ENCODE measurements around the gene TMEM131.

Gene TMEM131

GRCh38 chr2:97805776-97806175 lies 190.0 kb downstream of the TMEM131 start:
- H3K4me3 ChIP-seq (ENCODE audit: low read depth, low read length) = no peak overlapping the region
- no peaks in the 10 kb centered on the region for H3K36me3 ChIP-seq
- H3K27me3 ChIP-seq = no peaks in the 10 kb centered on the region
- TF ChIP-seq CTCF (IDR thresholded peaks at IDR 0.05; ENCODE audit: low read depth, low read length) = no peak
- H3K9me3 ChIP-seq = no peaks in the 10 kb centered on the region
- DNase-seq = no peak
- H3K4me1 ChIP-seq = no peaks in the 10 kb centered on the region

DNA sequence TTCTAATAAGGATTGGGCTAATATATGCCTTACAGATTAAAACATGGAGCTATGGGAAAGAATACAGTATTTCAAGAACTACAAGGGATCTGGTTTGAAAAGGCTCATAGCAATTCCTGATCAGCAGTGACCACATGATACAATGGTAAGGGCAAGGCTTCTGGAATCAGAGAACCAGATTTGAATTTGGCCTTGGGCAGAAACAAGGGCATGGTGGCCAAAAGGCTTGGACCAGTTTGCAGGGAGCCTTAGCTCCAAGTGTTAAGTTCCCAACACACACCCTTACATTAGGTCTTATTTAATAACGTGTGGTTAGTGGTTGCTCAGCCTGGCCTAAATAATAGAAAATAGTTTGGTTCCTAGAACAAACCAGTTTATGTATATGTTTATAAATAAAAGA lies 194.7 kb downstream of the TMEM131 start:
- no peaks in the 10 kb centered on the region for H3K4me1 ChIP-seq
- H3K27me3 ChIP-seq = no peaks in the 10 kb centered on the region
- no peak for DNase-seq
- H3K36me3 ChIP-seq = no peaks in the 10 kb centered on the region
- H3K9me3 ChIP-seq = no peaks in the 10 kb centered on the region
- H3K4me3 ChIP-seq (ENCODE audit: low read depth, low read length) = no peak overlapping the region
- no peak for TF ChIP-seq CTCF (IDR thresholded peaks at IDR 0.05; ENCODE audit: low read depth, low read length)

GRCh38 chr2:97798416-97798815 lies 197.3 kb downstream of the TMEM131 start:
- DNase-seq = no peak
- Histone ChIP-seq H3K4me3 (ENCODE audit: low read depth, low read length) (no peak overlapping the region), H3K4me1 (no peaks in the 10 kb centered on the region), H3K9me3 (no peaks in the 10 kb centered on the region), H3K36me3 (no peaks in the 10 kb centered on the region), H3K27me3 (no peaks in the 10 kb centered on the region)
- no peak for TF ChIP-seq CTCF (IDR thresholded peaks at IDR 0.05; ENCODE audit: low read depth, low read length)

- H3K36me3 ChIP-seq = no peaks in the 10 kb centered on the region
- no peak for TF ChIP-seq CTCF (IDR thresholded peaks at IDR 0.05; ENCODE audit: low read depth, low read length)
- H3K4me3 ChIP-seq (ENCODE audit: low read depth, low read length) = no peak overlapping the region
- DNase-seq = no peak
- no peaks in the 10 kb centered on the region for H3K4me1 ChIP-seq
- no peaks in the 10 kb centered on the region for H3K27me3 ChIP-seq
- no peaks in the 10 kb centered on the region for H3K9me3 ChIP-seq
Observed at GRCh38 chr2:97797355-97797754, 198.4 kb downstream of the TMEM131 start.

GRCh38 chr2:97796465-97797126 lies 199.2 kb downstream of the TMEM131 start:
- DNase-seq = no peak
- Histone ChIP-seq H3K36me3 (no peaks in the 10 kb centered on the region), H3K4me3 (ENCODE audit: low read depth, low read length) (no peak overlapping the region), H3K4me1 (no peaks in the 10 kb centered on the region), H3K27me3 (no peaks in the 10 kb centered on the region), H3K9me3 (no peaks in the 10 kb centered on the region)
- TF ChIP-seq CTCF (IDR thresholded peaks at IDR 0.05; ENCODE audit: low read depth, low read length) = no peak

DNA sequence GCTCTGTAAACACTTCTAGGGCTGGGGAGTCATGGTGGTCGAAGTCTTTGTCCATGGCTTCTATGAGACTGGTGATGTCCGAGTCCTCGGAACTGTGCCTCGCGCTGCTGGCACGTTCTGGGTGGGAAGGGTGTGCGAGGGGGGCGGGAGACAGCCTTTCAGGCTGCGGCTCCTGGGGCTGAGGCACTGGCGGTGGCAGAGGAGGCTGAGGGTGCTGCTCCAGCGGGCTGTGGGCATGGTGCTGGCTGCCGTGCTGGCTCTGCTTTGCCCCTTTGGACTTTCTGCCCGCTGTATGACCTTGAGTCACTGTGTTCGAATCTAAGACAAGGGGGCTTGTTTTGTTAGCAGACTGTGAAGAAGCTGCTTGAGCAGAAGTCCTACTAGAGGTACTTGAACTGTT lies 203.3 kb downstream of the TMEM131 start:
- H3K4me3 ChIP-seq (ENCODE audit: low read depth, low read length) = no peak overlapping the region
- H3K27me3 ChIP-seq = no peaks in the 10 kb centered on the region
- H3K9me3 ChIP-seq = no peaks in the 10 kb centered on the region
- H3K36me3 ChIP-seq = no peaks in the 10 kb centered on the region
- DNase-seq = no peak
- no peak for TF ChIP-seq CTCF (IDR thresholded peaks at IDR 0.05; ENCODE audit: low read depth, low read length)
- no peaks in the 10 kb centered on the region for H3K4me1 ChIP-seq
